ENCODE data around the gene TENM4. TPM values are rescaled to one million over a fixed set of nuclear protein-coding genes. Genes with fewer than 3 reads are reported as not detected.
A peak's percentile ranks its signal among the peaks of the same experiment; 100 is the strongest.

The TENM4 gene
- polyA plus RNA-seq, 1 of the 3 experiments (the other 2 are of a cell fraction): 16.7 TPM

DNA sequence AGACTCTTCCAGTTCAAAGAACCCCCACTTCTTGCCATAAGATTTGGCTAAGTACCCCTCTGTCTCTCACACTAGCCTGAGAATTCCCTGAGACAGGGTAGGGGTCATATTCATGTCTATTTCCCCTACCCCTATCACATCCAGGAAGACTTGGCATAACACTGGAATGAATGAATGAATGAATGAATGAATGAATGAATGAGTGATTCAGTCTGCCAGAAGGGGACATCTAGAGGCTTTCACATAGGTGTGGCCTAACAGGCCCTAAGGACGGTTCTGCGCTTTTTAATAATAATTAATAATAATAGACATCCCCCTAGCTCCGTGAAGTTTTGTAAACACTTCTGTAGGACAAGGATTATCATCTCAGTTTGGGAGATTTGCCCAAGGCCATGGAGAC, 415.7 kb downstream of the TENM4 start:
- CTCF ChIA-PET: interaction anchor here (0.7 to 1.5 kb wide), 2 partner anchors 25 to 226 kb away, joined by 3 read pairs; no protein-coding TSS in a partner anchor
- WGBS (ENCODE audit: low lambda C conversion rate): 95% methylated on average over 3 of the region's 3 CpGs

More for the DNA sequence above, 415.7 kb downstream of the TENM4 start:
- no peaks in the 10 kb centered on the region for H3K9me2 ChIP-seq
- no peaks in the 10 kb centered on the region for H3K79me2 ChIP-seq (ENCODE audit: insufficient read depth)
- H3K27me3 ChIP-seq (ENCODE audit: insufficient read depth): no peaks in the 10 kb centered on the region
- no peak overlapping the region for H2AFZ ChIP-seq (ENCODE audit: low read depth)
- no peaks in the 10 kb centered on the region for H3K9me3 ChIP-seq
- peaks cover 0 to 30% of the 10 kb centered on the region in 2 experiments; a peak in 3 of 4 replicates for H3K4me1 ChIP-seq (ENCODE audit: control insufficient read depth in 1 of 2, insufficient read depth in 2 of 2, low read depth in 1 of 2, low read length in 1 of 2)
- DNase-seq: no peak
- H3K27ac ChIP-seq (ENCODE audit: low read depth in 2 of 2, low read length in 1 of 2): peak overlapping the region in 1 of 2 experiments; percentile 22; a peak in 1 of 4 replicates
- TF ChIP-seq EP300 (IDR thresholded peaks at IDR 0.05; ENCODE audit: borderline replicate concordance in 1 of 2, low read depth in 1 of 2, low read length in 1 of 2): no peak
- TF ChIP-seq RXRA (IDR thresholded peaks at IDR 0.05; ENCODE audit: borderline replicate concordance, low read depth): no peak
- TF ChIP-seq TEAD4 (IDR thresholded peaks at IDR 0.05; ENCODE audit: borderline replicate concordance, insufficient read depth): no peak
- no peak for TF ChIP-seq GATA2 (CRISPR knock-in tag; IDR thresholded peaks at IDR 0.05)
- TF ChIP-seq, protein P1, sequence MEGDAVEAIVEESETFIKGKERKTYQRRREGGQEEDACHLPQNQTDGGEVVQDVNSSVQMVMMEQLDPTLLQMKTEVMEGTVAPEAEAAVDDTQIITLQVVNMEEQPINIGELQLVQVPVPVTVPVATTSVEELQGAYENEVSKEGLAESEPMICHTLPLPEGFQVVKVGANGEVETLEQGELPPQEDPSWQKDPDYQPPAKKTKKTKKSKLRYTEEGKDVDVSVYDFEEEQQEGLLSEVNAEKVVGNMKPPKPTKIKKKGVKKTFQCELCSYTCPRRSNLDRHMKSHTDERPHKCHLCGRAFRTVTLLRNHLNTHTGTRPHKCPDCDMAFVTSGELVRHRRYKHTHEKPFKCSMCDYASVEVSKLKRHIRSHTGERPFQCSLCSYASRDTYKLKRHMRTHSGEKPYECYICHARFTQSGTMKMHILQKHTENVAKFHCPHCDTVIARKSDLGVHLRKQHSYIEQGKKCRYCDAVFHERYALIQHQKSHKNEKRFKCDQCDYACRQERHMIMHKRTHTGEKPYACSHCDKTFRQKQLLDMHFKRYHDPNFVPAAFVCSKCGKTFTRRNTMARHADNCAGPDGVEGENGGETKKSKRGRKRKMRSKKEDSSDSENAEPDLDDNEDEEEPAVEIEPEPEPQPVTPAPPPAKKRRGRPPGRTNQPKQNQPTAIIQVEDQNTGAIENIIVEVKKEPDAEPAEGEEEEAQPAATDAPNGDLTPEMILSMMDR (IDR thresholded peaks at IDR 0.05): no peak
- TF ChIP-seq, protein P2, sequence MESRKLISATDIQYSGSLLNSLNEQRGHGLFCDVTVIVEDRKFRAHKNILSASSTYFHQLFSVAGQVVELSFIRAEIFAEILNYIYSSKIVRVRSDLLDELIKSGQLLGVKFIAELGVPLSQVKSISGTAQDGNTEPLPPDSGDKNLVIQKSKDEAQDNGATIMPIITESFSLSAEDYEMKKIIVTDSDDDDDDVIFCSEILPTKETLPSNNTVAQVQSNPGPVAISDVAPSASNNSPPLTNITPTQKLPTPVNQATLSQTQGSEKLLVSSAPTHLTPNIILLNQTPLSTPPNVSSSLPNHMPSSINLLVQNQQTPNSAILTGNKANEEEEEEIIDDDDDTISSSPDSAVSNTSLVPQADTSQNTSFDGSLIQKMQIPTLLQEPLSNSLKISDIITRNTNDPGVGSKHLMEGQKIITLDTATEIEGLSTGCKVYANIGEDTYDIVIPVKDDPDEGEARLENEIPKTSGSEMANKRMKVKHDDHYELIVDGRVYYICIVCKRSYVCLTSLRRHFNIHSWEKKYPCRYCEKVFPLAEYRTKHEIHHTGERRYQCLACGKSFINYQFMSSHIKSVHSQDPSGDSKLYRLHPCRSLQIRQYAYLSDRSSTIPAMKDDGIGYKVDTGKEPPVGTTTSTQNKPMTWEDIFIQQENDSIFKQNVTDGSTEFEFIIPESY (IDR thresholded peaks at IDR 0.05; ENCODE audit: borderline replicate concordance, low read depth): no peak
- no peak for TF ChIP-seq SIN3A (IDR thresholded peaks at IDR 0.05; ENCODE audit: borderline replicate concordance, low read depth, low read length)
- TF ChIP-seq POLR2AphosphoS5 (IDR thresholded peaks at IDR 0.05; ENCODE audit: low read depth, low read length): no peak
- no peak for TF ChIP-seq ELF1 (IDR thresholded peaks at IDR 0.05)
- no peak for TF ChIP-seq CHD2 (IDR thresholded peaks at IDR 0.05; ENCODE audit: low read length, partially characterized antibody)
- TF ChIP-seq GABPA (IDR thresholded peaks at IDR 0.05; ENCODE audit: low read depth): no peak
- TF ChIP-seq, protein P3, sequence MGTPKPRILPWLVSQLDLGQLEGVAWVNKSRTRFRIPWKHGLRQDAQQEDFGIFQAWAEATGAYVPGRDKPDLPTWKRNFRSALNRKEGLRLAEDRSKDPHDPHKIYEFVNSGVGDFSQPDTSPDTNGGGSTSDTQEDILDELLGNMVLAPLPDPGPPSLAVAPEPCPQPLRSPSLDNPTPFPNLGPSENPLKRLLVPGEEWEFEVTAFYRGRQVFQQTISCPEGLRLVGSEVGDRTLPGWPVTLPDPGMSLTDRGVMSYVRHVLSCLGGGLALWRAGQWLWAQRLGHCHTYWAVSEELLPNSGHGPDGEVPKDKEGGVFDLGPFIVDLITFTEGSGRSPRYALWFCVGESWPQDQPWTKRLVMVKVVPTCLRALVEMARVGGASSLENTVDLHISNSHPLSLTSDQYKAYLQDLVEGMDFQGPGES (IDR thresholded peaks at IDR 0.05; ENCODE audit: low read depth, low read length): no peak
- TF ChIP-seq, protein P4, sequence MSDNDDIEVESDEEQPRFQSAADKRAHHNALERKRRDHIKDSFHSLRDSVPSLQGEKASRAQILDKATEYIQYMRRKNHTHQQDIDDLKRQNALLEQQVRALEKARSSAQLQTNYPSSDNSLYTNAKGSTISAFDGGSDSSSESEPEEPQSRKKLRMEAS (IDR thresholded peaks at IDR 0.05; ENCODE audit: low read depth): no peak
- TF ChIP-seq YY1 (IDR thresholded peaks at IDR 0.05; ENCODE audit: low read depth): no peak
- TF ChIP-seq TAF1 (IDR thresholded peaks at IDR 0.05; ENCODE audit: borderline replicate concordance, low read depth, low read length): no peak
- no peak for TF ChIP-seq FOXJ3 (CRISPR knock-in tag; IDR thresholded peaks at IDR 0.05)
- no peak for TF ChIP-seq MEF2A (IDR thresholded peaks at IDR 0.05; ENCODE audit: borderline replicate concordance, low read depth)
- TF ChIP-seq RFX5 (IDR thresholded peaks at IDR 0.05; ENCODE audit: low read length): no peak
- no peak for TF ChIP-seq TCF12 (IDR thresholded peaks at IDR 0.05)
- no peak for TF ChIP-seq MXI1 (IDR thresholded peaks at IDR 0.05; ENCODE audit: low read depth, low read length)
- no peak overlapping the region for H3K9ac ChIP-seq
- no peaks in the 10 kb centered on the region for H4K20me1 ChIP-seq (ENCODE audit: insufficient read depth)
- no peak overlapping the region for H3K4me2 ChIP-seq
- H3K4me3 ChIP-seq (ENCODE audit: low read depth in 2 of 2, low read length in 1 of 2): no peak overlapping the region
- peaks cover 3% of the 10 kb centered on the region for H3F3A ChIP-seq (replicated peaks; ENCODE audit: insufficient read depth)
- H3K36me3 ChIP-seq (replicated peaks in 1 of 2; ENCODE audit: control insufficient read depth in 1 of 2, insufficient read depth in 2 of 2, low read length in 1 of 2): no peaks in the 10 kb centered on the region
- POLR2A ChIA-PET: no interaction called here

Measured in SK-N-SH (cell line).